Keratinocyte (primary cell): ENCODE measurements around the gene DCAF6.

Experiments used
- EZH2 ChIP-seq: IDR thresholded peaks from one replicate; pipeline ENCODE4 v1.6.1; 2012; ENCODE audit warnings: inconsistent platforms, mild to moderate bottlenecking, low read length, moderate library complexity
- TF ChIP-seq, protein P1 (sequence below), 3 experiments: IDR thresholded peaks in 1 of 3; conservative IDR thresholded peaks in 1 of 3; optimal IDR thresholded peaks in 1 of 3; 2 replicates in 2 of 3; 3 replicates in 1 of 3; pipeline versions ENCODE3 to v1.5.1; 2011; ENCODE audit warnings: low read length in 3 of 3, mild to moderate bottlenecking in 3 of 3, moderate library complexity in 2 of 3, control low read depth in 1 of 3, inconsistent platforms in 1 of 3; ENCODE audit not compliant: insufficient read depth in 2 of 3; ENCODE audit errors: extremely low read depth in 1 of 3

DNA sequence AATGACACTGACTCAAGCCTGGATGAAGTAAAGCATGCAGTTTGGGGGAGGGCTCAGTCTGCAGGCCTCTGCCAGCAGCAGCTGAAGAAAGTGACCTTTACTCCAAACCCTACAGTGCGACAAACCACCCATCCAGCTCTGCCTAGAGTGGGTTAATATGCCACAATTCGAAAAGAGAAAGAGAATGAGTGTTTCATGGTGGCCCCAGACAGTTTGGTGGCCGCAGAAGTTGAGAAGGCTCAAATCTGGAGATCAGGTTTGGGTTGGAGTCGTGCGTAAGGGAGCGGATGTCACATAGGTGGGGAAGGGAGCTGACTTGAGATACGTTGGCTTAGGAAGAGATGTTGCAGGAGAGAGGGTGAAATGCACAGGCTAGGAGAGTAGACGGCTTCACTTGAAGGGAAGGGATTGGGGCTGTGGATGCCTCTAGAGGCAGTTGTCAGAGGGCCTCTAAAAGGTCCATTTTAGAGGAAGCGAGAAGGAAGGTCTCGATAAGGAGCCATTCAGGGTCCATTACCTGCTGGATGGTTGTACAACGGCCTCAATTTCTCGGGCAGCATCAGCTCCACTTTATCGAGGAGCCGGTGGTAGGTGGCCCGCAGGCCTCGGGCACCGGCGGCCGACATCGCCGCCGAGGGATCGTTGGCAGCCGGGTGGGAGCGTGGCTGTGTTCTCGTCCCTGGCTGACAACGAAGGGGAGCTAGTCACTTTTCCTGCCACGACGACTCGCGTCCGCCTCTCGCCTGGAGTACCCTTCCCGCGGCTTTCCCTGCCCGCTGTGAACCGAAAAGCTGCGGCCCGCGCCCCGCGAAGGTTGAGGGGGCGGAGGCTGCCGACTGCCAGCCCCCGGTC lies 1.0 kb upstream of the DCAF6 start:
- TF ChIP-seq, protein P1, sequence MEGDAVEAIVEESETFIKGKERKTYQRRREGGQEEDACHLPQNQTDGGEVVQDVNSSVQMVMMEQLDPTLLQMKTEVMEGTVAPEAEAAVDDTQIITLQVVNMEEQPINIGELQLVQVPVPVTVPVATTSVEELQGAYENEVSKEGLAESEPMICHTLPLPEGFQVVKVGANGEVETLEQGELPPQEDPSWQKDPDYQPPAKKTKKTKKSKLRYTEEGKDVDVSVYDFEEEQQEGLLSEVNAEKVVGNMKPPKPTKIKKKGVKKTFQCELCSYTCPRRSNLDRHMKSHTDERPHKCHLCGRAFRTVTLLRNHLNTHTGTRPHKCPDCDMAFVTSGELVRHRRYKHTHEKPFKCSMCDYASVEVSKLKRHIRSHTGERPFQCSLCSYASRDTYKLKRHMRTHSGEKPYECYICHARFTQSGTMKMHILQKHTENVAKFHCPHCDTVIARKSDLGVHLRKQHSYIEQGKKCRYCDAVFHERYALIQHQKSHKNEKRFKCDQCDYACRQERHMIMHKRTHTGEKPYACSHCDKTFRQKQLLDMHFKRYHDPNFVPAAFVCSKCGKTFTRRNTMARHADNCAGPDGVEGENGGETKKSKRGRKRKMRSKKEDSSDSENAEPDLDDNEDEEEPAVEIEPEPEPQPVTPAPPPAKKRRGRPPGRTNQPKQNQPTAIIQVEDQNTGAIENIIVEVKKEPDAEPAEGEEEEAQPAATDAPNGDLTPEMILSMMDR (optimal IDR thresholded peaks at IDR 0.05 in 1 of 3, IDR thresholded peaks at IDR 0.05 in 1 of 3, conservative IDR thresholded peaks at IDR 0.05 in 1 of 3; ENCODE audit: extremely low read depth in 1 of 3, insufficient read depth in 2 of 3, low read length in 3 of 3): peak in 1 of 3 experiments; percentile 9
- TF ChIP-seq EZH2: no peak
